ENCODE results near the gene KIAA1671. TPM values are rescaled to one million over a fixed set of nuclear protein-coding genes. Genes with fewer than 3 reads are reported as not detected.

KIAA1671 gene
- total and polyA plus RNA-seq, 4 donors = 8.7 to 35.9 (median 19.1) TPM

- Histone ChIP-seq H3K9me3 (ENCODE audit: control insufficient read depth in 4 of 4, low read length in 3 of 4) (no peaks in the 10 kb centered on the region), H3K4me1 (ENCODE audit: control insufficient read depth in 4 of 4, insufficient read depth in 4 of 4, low read length in 3 of 4) (peaks cover 1 to 16% (median 7%) of the 10 kb centered on the region in 4 donors), H3K36me3 (ENCODE audit: control insufficient read depth in 4 of 4, insufficient read depth in 3 of 4, low read depth in 1 of 4, low read length in 3 of 4) (no peaks in the 10 kb centered on the region), H3K27ac (ENCODE audit: low read depth in 1 of 2, low read length in 2 of 2) (peak overlapping the region in 1 of 2 donors; percentile 23), H3K4me3 (ENCODE audit: low read depth in 1 of 3, low read length in 3 of 3) (no peak overlapping the region), H3K27me3 (ENCODE audit: control insufficient read depth in 4 of 4, insufficient read depth in 4 of 4, low read length in 3 of 4) (no peaks in the 10 kb centered on the region), H3K9ac (ENCODE audit: low read depth in 1 of 2, low read length in 2 of 2) (no peak overlapping the region)
- TF ChIP-seq NR2F2 (IDR thresholded peaks at IDR 0.05) (no peak), HNF4A (conservative IDR thresholded peaks at IDR 0.05) (no peak), RAD21 (IDR thresholded peaks at IDR 0.05) (no peak), RXRA (IDR thresholded peaks at IDR 0.05) (no peak), HNF4G (IDR thresholded peaks at IDR 0.05) (no peak), SP1 (IDR thresholded peaks at IDR 0.05) (no peak)
- TF ChIP-seq, protein P1, sequence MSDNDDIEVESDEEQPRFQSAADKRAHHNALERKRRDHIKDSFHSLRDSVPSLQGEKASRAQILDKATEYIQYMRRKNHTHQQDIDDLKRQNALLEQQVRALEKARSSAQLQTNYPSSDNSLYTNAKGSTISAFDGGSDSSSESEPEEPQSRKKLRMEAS (IDR thresholded peaks at IDR 0.05) = no peak
- TF ChIP-seq, protein P2, sequence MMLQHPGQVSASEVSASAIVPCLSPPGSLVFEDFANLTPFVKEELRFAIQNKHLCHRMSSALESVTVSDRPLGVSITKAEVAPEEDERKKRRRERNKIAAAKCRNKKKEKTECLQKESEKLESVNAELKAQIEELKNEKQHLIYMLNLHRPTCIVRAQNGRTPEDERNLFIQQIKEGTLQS (IDR thresholded peaks at IDR 0.05) = no peak
- TF ChIP-seq, protein P3, sequence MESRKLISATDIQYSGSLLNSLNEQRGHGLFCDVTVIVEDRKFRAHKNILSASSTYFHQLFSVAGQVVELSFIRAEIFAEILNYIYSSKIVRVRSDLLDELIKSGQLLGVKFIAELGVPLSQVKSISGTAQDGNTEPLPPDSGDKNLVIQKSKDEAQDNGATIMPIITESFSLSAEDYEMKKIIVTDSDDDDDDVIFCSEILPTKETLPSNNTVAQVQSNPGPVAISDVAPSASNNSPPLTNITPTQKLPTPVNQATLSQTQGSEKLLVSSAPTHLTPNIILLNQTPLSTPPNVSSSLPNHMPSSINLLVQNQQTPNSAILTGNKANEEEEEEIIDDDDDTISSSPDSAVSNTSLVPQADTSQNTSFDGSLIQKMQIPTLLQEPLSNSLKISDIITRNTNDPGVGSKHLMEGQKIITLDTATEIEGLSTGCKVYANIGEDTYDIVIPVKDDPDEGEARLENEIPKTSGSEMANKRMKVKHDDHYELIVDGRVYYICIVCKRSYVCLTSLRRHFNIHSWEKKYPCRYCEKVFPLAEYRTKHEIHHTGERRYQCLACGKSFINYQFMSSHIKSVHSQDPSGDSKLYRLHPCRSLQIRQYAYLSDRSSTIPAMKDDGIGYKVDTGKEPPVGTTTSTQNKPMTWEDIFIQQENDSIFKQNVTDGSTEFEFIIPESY (IDR thresholded peaks at IDR 0.05) = no peak
- WGBS = 72% methylated on average over 8 of the region's 8 CpGs
- no peak for DNase-seq (ENCODE audit: low spot score)
Observed at GRCh38 chr22:24982301-24983056, 30.0 kb downstream of the KIAA1671 start.

DNA sequence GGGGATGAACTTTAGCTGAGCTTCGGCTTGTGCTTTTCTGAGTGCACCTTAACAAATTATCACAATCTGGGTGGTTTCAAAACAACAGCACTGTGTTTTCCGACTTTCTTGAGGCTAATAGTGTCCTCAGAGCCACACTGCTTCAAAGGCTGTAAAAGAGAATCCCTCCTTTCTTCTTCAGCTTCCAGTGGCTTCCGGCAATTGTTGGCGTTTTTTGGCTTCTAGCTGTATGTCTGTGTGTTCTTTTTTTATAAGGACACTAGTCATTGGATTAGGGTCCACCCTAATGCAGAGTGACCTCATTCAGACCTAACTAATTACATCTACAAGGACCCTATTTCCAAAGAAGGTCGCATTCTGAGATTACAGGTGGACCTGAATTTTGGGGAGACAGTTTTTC lies 30.6 kb downstream of the KIAA1671 start:
- H3K27me3 ChIP-seq (ENCODE audit: control insufficient read depth in 4 of 4, insufficient read depth in 4 of 4, low read length in 3 of 4) = no peaks in the 10 kb centered on the region
- H3K9ac ChIP-seq (ENCODE audit: low read depth in 1 of 2, low read length in 2 of 2) = no peak overlapping the region
- 86% methylated on average over 5 of the region's 5 CpGs for WGBS
- peak overlapping the region in 1 of 2 donors; percentile 23 for H3K27ac ChIP-seq (ENCODE audit: low read depth in 1 of 2, low read length in 2 of 2)
- TF ChIP-seq JUND (IDR thresholded peaks at IDR 0.05) (no peak), SP1 (IDR thresholded peaks at IDR 0.05) (no peak), HNF4G (IDR thresholded peaks at IDR 0.05) (no peak), EGR1 (IDR thresholded peaks at IDR 0.05; ENCODE audit: low read depth in 2 of 2) (no peak), FOXA2 (IDR thresholded peaks at IDR 0.05) (no peak), NR2F2 (IDR thresholded peaks at IDR 0.05) (no peak), FOXA1 (IDR thresholded peaks at IDR 0.05) (no peak), YY1 (IDR thresholded peaks at IDR 0.05) (no peak), TAF1 (conservative IDR thresholded peaks at IDR 0.05) (no peak), GABPA (IDR thresholded peaks at IDR 0.05 in 1 of 2, conservative IDR thresholded peaks at IDR 0.05 in 1 of 2) (no peak), HNF4A (conservative IDR thresholded peaks at IDR 0.05) (no peak), RAD21 (IDR thresholded peaks at IDR 0.05) (no peak), RXRA (IDR thresholded peaks at IDR 0.05) (no peak)
- TF ChIP-seq, protein P1 (IDR thresholded peaks at IDR 0.05) = no peak
- TF ChIP-seq, protein P4, sequence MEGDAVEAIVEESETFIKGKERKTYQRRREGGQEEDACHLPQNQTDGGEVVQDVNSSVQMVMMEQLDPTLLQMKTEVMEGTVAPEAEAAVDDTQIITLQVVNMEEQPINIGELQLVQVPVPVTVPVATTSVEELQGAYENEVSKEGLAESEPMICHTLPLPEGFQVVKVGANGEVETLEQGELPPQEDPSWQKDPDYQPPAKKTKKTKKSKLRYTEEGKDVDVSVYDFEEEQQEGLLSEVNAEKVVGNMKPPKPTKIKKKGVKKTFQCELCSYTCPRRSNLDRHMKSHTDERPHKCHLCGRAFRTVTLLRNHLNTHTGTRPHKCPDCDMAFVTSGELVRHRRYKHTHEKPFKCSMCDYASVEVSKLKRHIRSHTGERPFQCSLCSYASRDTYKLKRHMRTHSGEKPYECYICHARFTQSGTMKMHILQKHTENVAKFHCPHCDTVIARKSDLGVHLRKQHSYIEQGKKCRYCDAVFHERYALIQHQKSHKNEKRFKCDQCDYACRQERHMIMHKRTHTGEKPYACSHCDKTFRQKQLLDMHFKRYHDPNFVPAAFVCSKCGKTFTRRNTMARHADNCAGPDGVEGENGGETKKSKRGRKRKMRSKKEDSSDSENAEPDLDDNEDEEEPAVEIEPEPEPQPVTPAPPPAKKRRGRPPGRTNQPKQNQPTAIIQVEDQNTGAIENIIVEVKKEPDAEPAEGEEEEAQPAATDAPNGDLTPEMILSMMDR (IDR thresholded peaks at IDR 0.05; ENCODE audit: low read depth, low read length, missing input control) = no peak
- TF ChIP-seq, protein P3 (IDR thresholded peaks at IDR 0.05) = no peak
- TF ChIP-seq, protein P5, sequence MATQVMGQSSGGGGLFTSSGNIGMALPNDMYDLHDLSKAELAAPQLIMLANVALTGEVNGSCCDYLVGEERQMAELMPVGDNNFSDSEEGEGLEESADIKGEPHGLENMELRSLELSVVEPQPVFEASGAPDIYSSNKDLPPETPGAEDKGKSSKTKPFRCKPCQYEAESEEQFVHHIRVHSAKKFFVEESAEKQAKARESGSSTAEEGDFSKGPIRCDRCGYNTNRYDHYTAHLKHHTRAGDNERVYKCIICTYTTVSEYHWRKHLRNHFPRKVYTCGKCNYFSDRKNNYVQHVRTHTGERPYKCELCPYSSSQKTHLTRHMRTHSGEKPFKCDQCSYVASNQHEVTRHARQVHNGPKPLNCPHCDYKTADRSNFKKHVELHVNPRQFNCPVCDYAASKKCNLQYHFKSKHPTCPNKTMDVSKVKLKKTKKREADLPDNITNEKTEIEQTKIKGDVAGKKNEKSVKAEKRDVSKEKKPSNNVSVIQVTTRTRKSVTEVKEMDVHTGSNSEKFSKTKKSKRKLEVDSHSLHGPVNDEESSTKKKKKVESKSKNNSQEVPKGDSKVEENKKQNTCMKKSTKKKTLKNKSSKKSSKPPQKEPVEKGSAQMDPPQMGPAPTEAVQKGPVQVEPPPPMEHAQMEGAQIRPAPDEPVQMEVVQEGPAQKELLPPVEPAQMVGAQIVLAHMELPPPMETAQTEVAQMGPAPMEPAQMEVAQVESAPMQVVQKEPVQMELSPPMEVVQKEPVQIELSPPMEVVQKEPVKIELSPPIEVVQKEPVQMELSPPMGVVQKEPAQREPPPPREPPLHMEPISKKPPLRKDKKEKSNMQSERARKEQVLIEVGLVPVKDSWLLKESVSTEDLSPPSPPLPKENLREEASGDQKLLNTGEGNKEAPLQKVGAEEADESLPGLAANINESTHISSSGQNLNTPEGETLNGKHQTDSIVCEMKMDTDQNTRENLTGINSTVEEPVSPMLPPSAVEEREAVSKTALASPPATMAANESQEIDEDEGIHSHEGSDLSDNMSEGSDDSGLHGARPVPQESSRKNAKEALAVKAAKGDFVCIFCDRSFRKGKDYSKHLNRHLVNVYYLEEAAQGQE (IDR thresholded peaks at IDR 0.05) = no peak
- TF ChIP-seq, protein P2 (IDR thresholded peaks at IDR 0.05) = no peak
- no peaks in the 10 kb centered on the region for H3K36me3 ChIP-seq (ENCODE audit: control insufficient read depth in 4 of 4, insufficient read depth in 3 of 4, low read depth in 1 of 4, low read length in 3 of 4)
- H3K9me3 ChIP-seq (ENCODE audit: control insufficient read depth in 4 of 4, low read length in 3 of 4) = no peaks in the 10 kb centered on the region
- DNase-seq (ENCODE audit: low spot score) = no peak
- no peak overlapping the region for H3K4me3 ChIP-seq (ENCODE audit: low read depth in 1 of 3, low read length in 3 of 3)
- peaks cover 0 to 10% (median 2%) of the 10 kb centered on the region in 4 donors for H3K4me1 ChIP-seq (ENCODE audit: control insufficient read depth in 4 of 4, insufficient read depth in 4 of 4, low read length in 3 of 4)

Data from liver (tissue), 9 donors.